Measurements from ENCODE around the gene NUPR2. TPM values are rescaled to one million over a fixed set of nuclear protein-coding genes. Genes with fewer than 3 reads are reported as not detected.
"Not testable (repeated sequence)": the region's sequence is repeated elsewhere in the genome, so short reads cannot be mapped to it uniquely, and the experiment has no call there.

NUPR2 gene
- total RNA-seq, 1 experiment from 2014 or later: not detected

DNA sequence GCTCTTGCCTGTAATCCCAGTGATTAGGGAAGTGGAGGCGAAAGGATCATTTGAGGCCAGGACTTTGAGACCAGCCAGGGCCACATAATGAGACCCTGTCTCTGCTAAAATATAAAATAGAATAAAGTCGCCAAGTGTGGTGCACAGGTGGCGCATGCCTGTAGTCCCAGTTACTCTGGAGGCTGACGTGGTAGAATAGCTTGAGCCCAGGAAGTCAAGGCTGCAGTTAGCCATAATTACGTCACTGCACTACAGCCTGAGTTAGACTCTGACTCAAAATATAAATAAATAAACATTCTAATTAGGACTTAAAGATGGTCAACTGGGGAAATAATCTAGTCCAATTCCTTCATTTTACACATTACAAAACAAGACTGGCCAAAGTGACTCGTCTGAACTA, 10.7 kb downstream of the NUPR2 start:
- H3K4me3 Mint-ChIP-seq: no peak overlapping the region
- TF ChIP-seq CREM (CRISPR knock-in tag; IDR thresholded peaks at IDR 0.05) (no peak), RELA (CRISPR knock-in tag; IDR thresholded peaks at IDR 0.05; ENCODE audit: borderline replicate concordance) (no peak), ZNF396 (CRISPR knock-in tag; IDR thresholded peaks at IDR 0.05; ENCODE audit: borderline replicate concordance) (no peak), RORB (CRISPR knock-in tag; IDR thresholded peaks at IDR 0.05) (no peak), MAX (CRISPR knock-in tag; IDR thresholded peaks at IDR 0.05) (no peak)
- TF ChIP-seq, protein P1, sequence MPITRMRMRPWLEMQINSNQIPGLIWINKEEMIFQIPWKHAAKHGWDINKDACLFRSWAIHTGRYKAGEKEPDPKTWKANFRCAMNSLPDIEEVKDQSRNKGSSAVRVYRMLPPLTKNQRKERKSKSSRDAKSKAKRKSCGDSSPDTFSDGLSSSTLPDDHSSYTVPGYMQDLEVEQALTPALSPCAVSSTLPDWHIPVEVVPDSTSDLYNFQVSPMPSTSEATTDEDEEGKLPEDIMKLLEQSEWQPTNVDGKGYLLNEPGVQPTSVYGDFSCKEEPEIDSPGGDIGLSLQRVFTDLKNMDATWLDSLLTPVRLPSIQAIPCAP (CRISPR knock-in tag; IDR thresholded peaks at IDR 0.05): no peak
- TF ChIP-seq, protein P2, sequence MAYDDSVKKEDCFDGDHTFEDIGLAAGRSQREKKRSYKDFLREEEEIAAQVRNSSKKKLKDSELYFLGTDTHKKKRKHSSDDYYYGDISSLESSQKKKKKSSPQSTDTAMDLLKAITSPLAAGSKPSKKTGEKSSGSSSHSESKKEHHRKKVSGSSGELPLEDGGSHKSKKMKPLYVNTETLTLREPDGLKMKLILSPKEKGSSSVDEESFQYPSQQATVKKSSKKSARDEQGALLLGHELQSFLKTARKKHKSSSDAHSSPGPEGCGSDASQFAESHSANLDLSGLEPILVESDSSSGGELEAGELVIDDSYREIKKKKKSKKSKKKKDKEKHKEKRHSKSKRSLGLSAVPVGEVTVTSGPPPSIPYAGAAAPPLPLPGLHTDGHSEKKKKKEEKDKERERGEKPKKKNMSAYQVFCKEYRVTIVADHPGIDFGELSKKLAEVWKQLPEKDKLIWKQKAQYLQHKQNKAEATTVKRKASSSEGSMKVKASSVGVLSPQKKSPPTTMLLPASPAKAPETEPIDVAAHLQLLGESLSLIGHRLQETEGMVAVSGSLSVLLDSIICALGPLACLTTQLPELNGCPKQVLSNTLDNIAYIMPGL (CRISPR knock-in tag; IDR thresholded peaks at IDR 0.05): no peak
- H3K36me3 Mint-ChIP-seq: peaks cover 59% of the 10 kb centered on the region
- H3K27ac Mint-ChIP-seq: no peak overlapping the region
- H3K27me3 Mint-ChIP-seq (ENCODE audit: low read depth): peaks cover 9% of the 10 kb centered on the region; the same call in 1 of the 2 replicates
- peaks cover 66% of the 10 kb centered on the region for H3K9me3 Mint-ChIP-seq
- DNase-seq (ENCODE audit: low spot score) (no peak), ATAC-seq (no peak)
- CTCF ChIA-PET: no interaction called here
- H3K4me1 Mint-ChIP-seq: no peaks in the 10 kb centered on the region
- POLR2A ChIA-PET: no interaction called here

DNA sequence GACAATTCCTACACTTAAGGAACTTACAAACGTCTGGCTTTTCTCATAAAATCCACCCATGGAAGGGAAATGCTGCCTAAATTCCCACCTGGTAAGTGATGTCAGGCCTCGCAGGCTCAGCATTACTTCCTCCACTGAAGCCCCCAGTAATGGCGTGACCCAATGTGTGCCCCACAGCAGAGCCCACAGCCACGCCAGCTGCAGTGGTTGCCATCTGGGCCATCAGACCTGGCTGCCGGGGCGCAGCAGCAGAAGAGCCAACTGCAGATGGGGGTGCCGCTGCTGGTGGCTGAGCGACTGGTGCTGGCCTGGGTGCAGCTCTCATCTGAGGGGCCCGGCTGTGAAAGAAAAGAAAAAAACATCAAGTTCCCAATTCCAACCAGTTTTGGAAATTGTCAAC, 12.1 kb downstream of the NUPR2 start:
- H3K27ac Mint-ChIP-seq; H3K27me3 Mint-ChIP-seq (ENCODE audit: low read depth); H3K4me1 Mint-ChIP-seq; H3K4me3 Mint-ChIP-seq; CTCF ChIA-PET; DNase-seq (ENCODE audit: low spot score); POLR2A ChIA-PET; ATAC-seq: not testable (repeated sequence)
- H3K9me3 Mint-ChIP-seq: peaks cover 70% of the 10 kb centered on the region
- H3K36me3 Mint-ChIP-seq: peaks cover 64% of the 10 kb centered on the region

DNA sequence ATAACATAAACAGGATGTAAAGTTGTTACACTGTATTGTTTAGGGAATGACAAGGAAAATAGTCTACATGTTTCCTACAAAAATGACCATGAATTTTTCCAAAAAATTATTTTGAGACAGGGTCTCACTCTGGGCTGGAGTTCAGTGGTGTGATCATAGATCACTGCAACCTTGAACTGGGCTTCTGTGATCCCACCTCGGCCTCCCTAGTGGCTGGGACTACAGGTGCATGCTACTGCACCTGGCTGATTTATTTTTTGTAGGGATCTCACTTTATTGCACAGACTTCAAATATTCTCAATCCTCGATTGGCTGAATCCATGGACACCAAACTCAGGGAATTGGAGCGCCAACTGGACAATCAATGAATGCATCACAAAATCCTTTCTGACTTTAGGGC, 16.6 kb downstream of the NUPR2 start:
- H3K9me3 Mint-ChIP-seq: peaks cover 40% of the 10 kb centered on the region
- POLR2A ChIA-PET: no interaction called here
- no peak for ATAC-seq

GRCh38 chr7:56098187-56099008, 17.8 kb downstream of the NUPR2 start:
- Mint-ChIP-seq H3K36me3 (peaks cover 35% of the 10 kb centered on the region), H3K27me3 (ENCODE audit: low read depth) (peaks cover 10% of the 10 kb centered on the region), H3K9me3 (peaks cover 31% of the 10 kb centered on the region)
- H3K27ac Mint-ChIP-seq; CTCF ChIA-PET; H3K4me1 Mint-ChIP-seq; DNase-seq (ENCODE audit: low spot score); H3K4me3 Mint-ChIP-seq; POLR2A ChIA-PET; ATAC-seq: not testable (repeated sequence)

More for the DNA sequence above, 16.6 kb downstream of the NUPR2 start:
- H3K27me3 Mint-ChIP-seq (ENCODE audit: low read depth): peaks cover 10% of the 10 kb centered on the region
- no peak for TF ChIP-seq ZNF138 (CRISPR knock-in tag; conservative IDR thresholded peaks at IDR 0.05)
- no peak for TF ChIP-seq NFYB (CRISPR knock-in tag; conservative IDR thresholded peaks at IDR 0.05; ENCODE audit: low read depth)
- TF ChIP-seq, protein P3, sequence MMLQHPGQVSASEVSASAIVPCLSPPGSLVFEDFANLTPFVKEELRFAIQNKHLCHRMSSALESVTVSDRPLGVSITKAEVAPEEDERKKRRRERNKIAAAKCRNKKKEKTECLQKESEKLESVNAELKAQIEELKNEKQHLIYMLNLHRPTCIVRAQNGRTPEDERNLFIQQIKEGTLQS (CRISPR knock-in tag; conservative IDR thresholded peaks at IDR 0.05): no peak
- DNase-seq (ENCODE audit: low spot score): no peak
- CTCF ChIA-PET: no interaction called here
- H3K4me3 Mint-ChIP-seq: no peak overlapping the region
- no peak overlapping the region for H3K27ac Mint-ChIP-seq
- H3K36me3 Mint-ChIP-seq: peaks cover 39% of the 10 kb centered on the region
- H3K4me1 Mint-ChIP-seq: no peaks in the 10 kb centered on the region

DNA sequence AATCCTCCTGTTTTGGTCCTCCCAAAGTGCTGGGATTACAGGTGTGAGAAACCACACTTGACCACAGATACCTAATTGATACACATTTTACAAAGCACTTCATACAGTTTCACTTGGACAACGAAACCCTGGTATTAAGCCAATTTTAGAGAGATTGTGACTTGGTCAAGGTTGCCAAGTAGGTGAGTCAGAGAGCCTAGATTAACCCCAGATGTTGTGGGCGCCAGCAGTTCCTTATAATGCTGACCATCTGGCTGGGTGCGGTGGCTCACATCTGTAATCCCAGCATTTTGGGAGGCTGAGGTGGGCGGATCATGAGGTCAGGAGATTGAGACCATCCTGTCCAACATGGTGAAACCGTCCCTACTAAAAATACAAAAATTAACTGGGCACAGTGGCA, 18.5 kb downstream of the NUPR2 start:
- ATAC-seq (no peak), DNase-seq (ENCODE audit: low spot score) (no peak)
- peaks cover 27% of the 10 kb centered on the region for H3K9me3 Mint-ChIP-seq
- ChIA-PET POLR2A (no interaction called here), CTCF (no interaction called here)
- H3K4me1 Mint-ChIP-seq: no peaks in the 10 kb centered on the region
- no peak for TF ChIP-seq AFF4 (CRISPR knock-in tag; IDR thresholded peaks at IDR 0.05; ENCODE audit: borderline replicate concordance)
- H3K27me3 Mint-ChIP-seq (ENCODE audit: low read depth): peaks cover 10% of the 10 kb centered on the region
- H3K36me3 Mint-ChIP-seq: peaks cover 32% of the 10 kb centered on the region
- H3K27ac Mint-ChIP-seq: no peak overlapping the region
- H3K4me3 Mint-ChIP-seq: no peak overlapping the region
